SJCRH30 (cell line): ENCODE measurements around the gene LILRA6. TPM values are rescaled to one million over a fixed set of nuclear protein-coding genes. Genes with fewer than 3 reads are reported as not detected.
"Not testable (repeated sequence)": the region's sequence is repeated elsewhere in the genome, so short reads cannot be mapped to it uniquely, and the experiment has no call there.

Source experiments
- DNase-seq, 2 experiments: peaks; one replicate each; pipeline ENCODE4 v3.0.0-alpha.2; 2015 to 2020
- H3K27ac ChIP-seq: fragments of 250-450 bp; sonication (Bioruptor Pico); 2 replicates; pipeline ENCODE4 v1.5.1; 2020; ENCODE audit warnings: mild to moderate bottlenecking, moderate library complexity
- H3K27me3 ChIP-seq: fragments of 250-450 bp; sonication (Bioruptor Pico); 2 replicates; pipeline ENCODE4 v1.5.1; 2020; ENCODE audit warnings: mild to moderate bottlenecking, moderate library complexity
- H3K36me3 ChIP-seq: fragments of 250-450 bp; sonication (Bioruptor Pico); 2 replicates; pipeline ENCODE4 v1.5.1; 2020; ENCODE audit warnings: mild to moderate bottlenecking, moderate library complexity
- H3K4me1 ChIP-seq: fragments of 250-450 bp; sonication (Bioruptor Pico); 2 replicates; pipeline ENCODE4 v1.5.1; 2020; ENCODE audit warnings: mild to moderate bottlenecking, moderate library complexity
- H3K4me3 ChIP-seq: fragments of 250-450 bp; sonication (Bioruptor Pico); 2 replicates; pipeline ENCODE4 v1.5.1; 2020; ENCODE audit warnings: mild to moderate bottlenecking, moderate library complexity
- H3K9me3 ChIP-seq: fragments of 250-450 bp; sonication (Bioruptor Pico); replicated peaks from 2 replicates; pipeline ENCODE4 v1.5.1; 2020; ENCODE audit warnings: mild to moderate bottlenecking, moderate library complexity
- total RNA-seq: library from RNA; depleted of rRNA; stranded (reverse); fragments of >200 nt; shearing (Covaris generic); gene quantifications from 2 replicates; pipeline ENCODE4 v1.2.3, GENCODE V29; 2014

Gene LILRA6
- total RNA-seq, 1 experiment from 2014 or later: not detected

- no peak overlapping the region for H3K4me3 ChIP-seq
- peaks cover 56% of the 10 kb centered on the region for H3K4me1 ChIP-seq
- DNase-seq: peak; percentile 95 to 98
- peak overlapping the region; percentile 54 for H3K27ac ChIP-seq
- peaks cover 34% of the 10 kb centered on the region for H3K36me3 ChIP-seq
- no peaks in the 10 kb centered on the region for H3K27me3 ChIP-seq
- no peaks in the 10 kb centered on the region for H3K9me3 ChIP-seq
Observed at GRCh38 chr19:54209811-54210494, 32.6 kb downstream of the LILRA6 start.

- Histone ChIP-seq H3K36me3 (peaks cover 41% of the 10 kb centered on the region), H3K27me3 (no peaks in the 10 kb centered on the region), H3K9me3 (no peaks in the 10 kb centered on the region), H3K27ac (peak overlapping the region; percentile 54), H3K4me3 (no peak overlapping the region), H3K4me1 (peaks cover 61% of the 10 kb centered on the region)
- peak; percentile 53 to 61 for DNase-seq
Observed at GRCh38 chr19:54209058-54209810, 33.4 kb downstream of the LILRA6 start.

- H3K27me3 ChIP-seq: no peaks in the 10 kb centered on the region
- peaks cover 65% of the 10 kb centered on the region for H3K4me1 ChIP-seq
- peak overlapping the region; percentile 54 for H3K27ac ChIP-seq
- no peaks in the 10 kb centered on the region for H3K9me3 ChIP-seq
- peak; percentile 63 to 81 for DNase-seq
- no peak overlapping the region for H3K4me3 ChIP-seq
- peaks cover 46% of the 10 kb centered on the region for H3K36me3 ChIP-seq
Observed at GRCh38 chr19:54208784-54209057, 33.9 kb downstream of the LILRA6 start.

- DNase-seq: no peak
- Histone ChIP-seq H3K36me3 (peaks cover 51% of the 10 kb centered on the region), H3K4me1 (peaks cover 67% of the 10 kb centered on the region), H3K9me3 (no peaks in the 10 kb centered on the region), H3K27me3 (no peaks in the 10 kb centered on the region), H3K4me3 (no peak overlapping the region), H3K27ac (0 out of 2 replicates have a peak overlapping the region, but pooled peaks have one; percentile 54)
Observed at GRCh38 chr19:54207983-54208783, 34.4 kb downstream of the LILRA6 start.

GRCh38 chr19:54207676-54207982 is 35.0 kb downstream of the LILRA6 start:
- Histone ChIP-seq H3K36me3 (peaks cover 57% of the 10 kb centered on the region), H3K4me1 (peaks cover 72% of the 10 kb centered on the region), H3K27me3 (no peaks in the 10 kb centered on the region), H3K27ac (no peak overlapping the region), H3K9me3 (no peaks in the 10 kb centered on the region), H3K4me3 (no peak overlapping the region)
- no peak for DNase-seq

GRCh38 chr19:54207193-54207592 is 35.4 kb downstream of the LILRA6 start:
- H3K27me3 ChIP-seq, DNase-seq, H3K4me3 ChIP-seq, H3K27ac ChIP-seq, H3K9me3 ChIP-seq: not testable (repeated sequence)
- H3K4me1 ChIP-seq: peaks cover 77% of the 10 kb centered on the region
- peaks cover 61% of the 10 kb centered on the region for H3K36me3 ChIP-seq

- Histone ChIP-seq H3K27me3 (no peaks in the 10 kb centered on the region), H3K4me3 (no peak overlapping the region), H3K36me3 (peaks cover 65% of the 10 kb centered on the region), H3K27ac (no peak overlapping the region), H3K4me1 (peaks cover 80% of the 10 kb centered on the region), H3K9me3 (no peaks in the 10 kb centered on the region)
- no peak for DNase-seq
Observed at GRCh38 chr19:54206831-54207177, 35.8 kb downstream of the LILRA6 start.

- no peaks in the 10 kb centered on the region for H3K27me3 ChIP-seq
- peaks cover 83% of the 10 kb centered on the region for H3K4me1 ChIP-seq
- no peak overlapping the region for H3K4me3 ChIP-seq
- DNase-seq: no peak
- H3K9me3 ChIP-seq: no peaks in the 10 kb centered on the region
- no peak overlapping the region for H3K27ac ChIP-seq
- H3K36me3 ChIP-seq: peaks cover 71% of the 10 kb centered on the region
Observed at GRCh38 chr19:54206030-54206830, 36.4 kb downstream of the LILRA6 start.

- Histone ChIP-seq H3K4me1 (peaks cover 75% of the 10 kb centered on the region), H3K36me3 (peaks cover 74% of the 10 kb centered on the region), H3K9me3 (no peaks in the 10 kb centered on the region), H3K27me3 (no peaks in the 10 kb centered on the region), H3K4me3 (no peak overlapping the region), H3K27ac (no peak overlapping the region)
- DNase-seq: no peak
Observed at GRCh38 chr19:54204767-54205468, 37.7 kb downstream of the LILRA6 start.

GRCh38 chr19:54203151-54203611 is 39.4 kb downstream of the LILRA6 start:
- H3K27me3 ChIP-seq: no peaks in the 10 kb centered on the region
- no peak for DNase-seq
- peaks cover 59% of the 10 kb centered on the region for H3K4me1 ChIP-seq
- H3K27ac ChIP-seq: no peak overlapping the region
- peaks cover 72% of the 10 kb centered on the region for H3K36me3 ChIP-seq
- no peak overlapping the region for H3K4me3 ChIP-seq
- H3K9me3 ChIP-seq: no peaks in the 10 kb centered on the region

GRCh38 chr19:54201980-54202379 is 40.6 kb downstream of the LILRA6 start:
- Histone ChIP-seq H3K4me3 (peak overlapping the region; percentile 69), H3K27me3 (no peaks in the 10 kb centered on the region), H3K4me1 (peaks cover 47% of the 10 kb centered on the region), H3K36me3 (peaks cover 60% of the 10 kb centered on the region), H3K27ac (no peak overlapping the region), H3K9me3 (no peaks in the 10 kb centered on the region)
- DNase-seq: no peak

- peak overlapping the region; percentile 85 for H3K27ac ChIP-seq
- H3K4me3 ChIP-seq: peak overlapping the region; percentile 69
- peaks cover 39% of the 10 kb centered on the region for H3K4me1 ChIP-seq
- H3K27me3 ChIP-seq: no peaks in the 10 kb centered on the region
- no peak for DNase-seq
- H3K36me3 ChIP-seq: peaks cover 53% of the 10 kb centered on the region
- H3K9me3 ChIP-seq: no peaks in the 10 kb centered on the region
Observed at GRCh38 chr19:54201172-54201701, 41.4 kb downstream of the LILRA6 start.

GRCh38 chr19:54199401-54199800 is 43.2 kb downstream of the LILRA6 start:
- no peaks in the 10 kb centered on the region for H3K27me3 ChIP-seq
- H3K9me3 ChIP-seq: no peaks in the 10 kb centered on the region
- peaks cover 23% of the 10 kb centered on the region for H3K4me1 ChIP-seq
- peaks cover 34% of the 10 kb centered on the region for H3K36me3 ChIP-seq
- H3K27ac ChIP-seq: no peak overlapping the region
- no peak overlapping the region for H3K4me3 ChIP-seq
- DNase-seq: no peak

GRCh38 chr19:54197121-54197520 is 45.5 kb downstream of the LILRA6 start:
- no peak overlapping the region for H3K4me3 ChIP-seq
- no peaks in the 10 kb centered on the region for H3K27me3 ChIP-seq
- peaks cover 12% of the 10 kb centered on the region for H3K36me3 ChIP-seq
- 0 out of 2 replicates have a peak, but pooled peaks cover 6% of the 10 kb centered on the region for H3K4me1 ChIP-seq
- no peaks in the 10 kb centered on the region for H3K9me3 ChIP-seq
- DNase-seq: no peak
- H3K27ac ChIP-seq: no peak overlapping the region
